Measurements from ENCODE around the gene OR8G5.

Gene OR8G5

DNA sequence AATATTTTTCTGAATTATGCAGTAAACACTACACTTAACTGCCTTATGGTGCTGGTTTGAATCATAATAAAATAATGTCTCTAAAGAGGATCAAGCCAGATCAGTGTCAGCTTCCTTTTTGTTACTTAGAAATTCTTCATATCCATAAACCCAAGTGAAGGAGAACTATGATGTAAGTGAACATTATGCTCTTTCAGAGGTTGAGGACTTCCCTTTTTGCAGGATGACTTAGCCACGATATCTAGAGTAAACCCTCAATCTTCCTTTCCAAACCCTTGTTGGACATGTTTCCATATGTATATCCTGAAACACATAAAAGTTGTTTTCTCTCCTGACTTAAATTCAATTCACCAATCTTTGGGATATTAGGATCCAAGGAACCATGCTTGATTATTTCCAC, 38.5 kb downstream of the OR8G5 start:
- no peak for DNase-seq

- DNase-seq = no peak
Measured at GRCh38 chr11:124296016-124296415, 39.8 kb downstream of the OR8G5 start.

- no peak for DNase-seq
Measured at GRCh38 chr11:124297921-124298320, 41.7 kb downstream of the OR8G5 start.

DNA sequence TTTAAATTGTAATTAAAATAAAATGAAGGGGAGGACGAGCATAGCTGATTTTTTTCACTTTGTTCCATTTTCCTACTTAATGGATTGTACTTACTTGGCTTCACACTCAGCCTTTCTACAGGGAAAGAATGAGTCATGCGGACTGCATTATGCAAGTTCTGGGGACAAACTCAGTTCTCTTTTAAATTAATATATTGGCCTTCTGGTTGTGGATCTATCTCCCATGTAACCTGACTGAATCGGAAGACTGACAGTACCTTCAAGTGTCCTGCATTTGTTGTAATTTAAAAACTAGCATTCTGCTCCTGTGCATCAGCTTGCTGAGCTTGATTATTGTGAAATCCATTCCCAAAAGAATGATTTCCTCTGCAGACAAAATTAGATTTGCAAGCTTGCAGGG, 45.4 kb downstream of the OR8G5 start:
- no peak for DNase-seq

DNA sequence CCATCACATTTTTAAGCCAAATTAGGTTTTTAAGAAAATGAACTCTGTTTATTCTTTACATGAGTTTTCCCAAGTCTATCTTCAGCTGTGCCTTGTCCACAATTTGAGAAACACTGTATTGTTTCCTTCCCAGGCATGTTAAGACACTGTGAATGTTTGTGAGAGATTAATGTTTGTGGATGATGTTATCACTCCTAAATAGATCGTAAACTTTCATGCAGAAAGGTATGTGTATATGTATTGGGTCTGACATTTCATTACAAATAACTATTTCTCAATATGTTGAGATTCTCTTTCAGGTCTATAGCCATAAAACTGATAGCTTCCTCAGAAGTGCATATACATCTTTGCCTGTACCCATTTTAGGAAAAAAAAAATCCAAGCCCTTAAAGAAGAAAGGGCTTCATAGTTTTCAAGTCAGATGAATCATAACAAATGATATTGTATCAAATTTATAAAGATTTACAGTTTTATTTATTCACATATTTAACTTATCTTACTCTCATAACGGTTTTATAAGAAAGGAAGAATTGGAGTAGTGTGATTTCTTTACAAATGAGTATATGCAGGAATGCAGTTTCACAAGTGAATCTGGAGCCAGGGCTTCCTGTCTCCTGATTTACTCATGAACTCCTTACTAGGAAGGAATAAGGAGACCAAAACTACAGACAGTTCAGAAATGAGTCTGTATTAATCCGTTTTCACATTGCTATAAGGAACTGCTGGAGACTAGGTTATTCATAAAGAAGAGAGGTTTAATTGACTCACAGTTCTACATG, 46.4 kb downstream of the OR8G5 start:
- no peak for DNase-seq

DNA sequence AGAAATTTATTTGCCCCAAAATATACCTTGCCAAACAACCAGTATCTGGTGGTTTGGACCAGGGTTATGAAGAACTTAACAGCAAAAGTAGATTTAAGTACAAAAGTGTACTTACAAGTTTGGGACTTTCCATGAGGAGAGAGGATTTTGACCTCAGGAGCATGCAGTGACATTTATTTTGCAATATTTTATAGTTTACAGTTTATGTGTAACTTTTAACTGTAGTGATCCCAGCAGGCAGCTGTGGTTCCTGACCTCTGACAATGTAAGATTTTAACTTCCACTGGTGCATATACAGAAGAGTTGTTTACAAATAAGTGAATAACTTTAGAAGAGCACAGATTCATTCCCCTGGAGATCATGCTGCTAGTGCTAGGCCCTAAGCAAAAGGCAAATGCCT, 50.9 kb downstream of the OR8G5 start:
- no peak for DNase-seq

- DNase-seq = no peak
Measured at GRCh38 chr11:124310721-124311120, 54.5 kb downstream of the OR8G5 start.

DNA sequence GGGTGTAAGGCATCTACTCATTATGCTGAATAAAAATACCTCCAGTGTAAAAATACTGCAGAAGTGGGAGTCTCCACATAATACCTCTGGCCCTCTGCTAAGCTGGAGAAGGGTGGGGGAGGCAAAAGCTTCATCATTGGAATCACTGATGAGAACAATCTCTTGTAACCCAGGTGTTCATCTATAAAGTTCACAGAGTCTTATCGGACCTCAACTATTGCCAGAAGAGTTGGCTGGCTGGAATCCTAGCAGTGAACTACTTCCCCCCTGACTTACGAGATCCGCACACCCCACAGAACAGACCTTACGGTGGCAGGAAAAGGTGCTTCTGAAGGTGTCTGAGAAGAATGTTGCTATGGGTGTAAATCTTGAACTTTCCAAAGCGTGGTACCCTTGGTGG, 55.1 kb downstream of the OR8G5 start:
- DNase-seq = no peak

DNA sequence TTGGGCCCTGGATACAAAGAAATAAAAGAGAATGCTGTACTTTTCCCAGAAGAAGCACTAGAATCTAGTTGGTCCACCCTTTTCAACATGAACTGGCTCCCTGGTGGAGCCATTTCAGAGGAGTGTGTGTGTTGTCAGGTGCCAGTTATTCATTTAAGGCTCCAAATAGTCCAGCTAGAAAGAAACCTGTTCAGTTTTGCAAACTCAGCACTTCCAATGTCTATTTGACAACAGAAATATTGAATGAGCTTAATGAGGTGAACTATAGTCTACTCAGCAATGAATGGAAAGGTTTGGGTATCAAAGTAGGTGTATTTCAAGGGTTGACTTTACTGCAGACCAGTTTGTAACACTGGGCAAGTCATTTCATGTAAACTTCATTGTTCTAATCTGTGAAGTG, 55.5 kb downstream of the OR8G5 start:
- DNase-seq = no peak

GRCh38 chr11:124313131-124313530, 57.0 kb downstream of the OR8G5 start:
- DNase-seq = no peak

DNA sequence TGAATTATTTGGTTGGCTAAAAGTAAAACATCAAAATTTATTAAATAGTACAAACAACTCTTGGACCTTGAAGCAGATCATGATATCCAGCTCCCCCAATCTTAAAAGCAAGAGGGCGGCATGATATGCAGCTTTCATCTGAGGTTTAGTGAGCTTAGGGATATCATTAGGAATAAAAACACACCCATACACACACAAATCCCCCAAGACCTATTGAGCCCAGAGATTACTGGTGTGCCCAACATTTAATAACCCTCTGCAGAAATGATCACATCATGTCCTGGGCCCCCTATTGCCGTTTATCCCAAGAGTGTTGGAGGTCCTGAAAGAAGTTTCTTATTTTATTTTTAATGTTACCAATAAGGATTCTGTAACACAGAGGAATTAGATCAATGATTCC, 57.7 kb downstream of the OR8G5 start, which contains the start of gene OR8D1:
Gene OR8D1 (minus strand): TSS at position 101 of the 400 bp plus-strand sequence. CDS start 3,183 bp downstream, outside the sequence.
- DNase-seq = no peak

GRCh38 chr11:124315052-124315451, 58.9 kb downstream of the OR8G5 start:
- DNase-seq = no peak

Measured in CD4-positive, alpha-beta T cell treated with Interleukin-10 for 1 hour (primary cell).